NT2/D1 (cell line): Measurements from ENCODE around the gene KCNK7.

Source experiments
- SUZ12 ChIP-seq: IDR thresholded peaks from 2 replicates; pipeline ENCODE4 v1.6.1; 2011; ENCODE audit not compliant: insufficient read length, insufficient read depth; ENCODE audit errors: extremely low read depth
- ZNF274 ChIP-seq: IDR thresholded peaks from 2 replicates; pipeline ENCODE4 v1.6.1; 2011; ENCODE audit warnings: mild to moderate bottlenecking, low read depth, low read length

GRCh38 chr11:65553301-65554001 is 42.1 kb downstream of the KCNK7 start:
- no peak for TF ChIP-seq ZNF274
- TF ChIP-seq SUZ12, result no peak
